IMR-90 (cell line): Measurements from ENCODE around the gene CA5B. TPM values are rescaled to one million over a fixed set of nuclear protein-coding genes. Genes with fewer than 3 reads are reported as not detected.

Experiments
- ATAC-seq: fragments of 200-7000 bp; cut with Tn5 transposase; 2 replicates; pipeline ENCODE4 v1.9.1; 2020; ENCODE audit warnings: low read depth, mild to moderate bottlenecking, moderate library complexity
- BruUV-seq: library from RNA; stranded (reverse); fragments of 400-500 nt; replicated peaks from 2 replicates; lab custom pipeline; 2021; lab: Mats Ljungman, UMichigan
- CTCF ChIA-PET: fragments of 300-600 bp; formaldehyde crosslinking; extraction: SDS; loops from one replicate; lab custom pipeline; 2021; ENCODE audit warnings: antibody characterized with exemption; lab: Yijun Ruan, JAX
- POLR2A ChIA-PET: fragments of 300-600 bp; sonication (Branson Sonifier 250); formaldehyde crosslinking; loops from one replicate; lab custom pipeline; 2022; ENCODE audit warnings: antibody characterized with exemption; ENCODE audit not compliant: unreplicated experiment; lab: Charles Lee
- DNase-seq: peaks from one replicate; pipeline ENCODE4 v3.0.0; 2013
- H2AFZ ChIP-seq: replicated peaks from 2 replicates; pipeline ENCODE3; 2013; ENCODE audit warnings: low read length, mild to moderate bottlenecking; ENCODE audit not compliant: poor library complexity
- H2AK5ac ChIP-seq: 2 replicates; pipeline ENCODE4 v1.6.1; 2013; ENCODE audit warnings: low read depth, low read length, inconsistent platforms
- H2AK9ac ChIP-seq: replicated peaks from 2 replicates; pipeline ENCODE3; 2013; ENCODE audit warnings: mild to moderate bottlenecking, low read depth, low read length, moderate library complexity; ENCODE audit not compliant: poor library complexity
- H2BK120ac ChIP-seq: 2 replicates; pipeline ENCODE4 v1.6.1; 2013; ENCODE audit warnings: low read depth, low read length, inconsistent platforms
- H2BK15ac ChIP-seq: 3 replicates; pipeline ENCODE4 v1.6.1; 2013; ENCODE audit warnings: low read depth, low read length, inconsistent platforms
- H2BK20ac ChIP-seq: 2 replicates; pipeline ENCODE4 v1.6.1; 2013; ENCODE audit warnings: low read depth, mild to moderate bottlenecking, inconsistent platforms, low read length, moderate library complexity
- H2BK5ac ChIP-seq: 2 replicates; pipeline ENCODE4 v1.6.1; 2013; ENCODE audit warnings: mild to moderate bottlenecking, low read depth, low read length, inconsistent platforms; ENCODE audit not compliant: poor library complexity, severe bottlenecking
- H3K14ac ChIP-seq: replicated peaks from 2 replicates; pipeline ENCODE4 v1.6.1; 2013; ENCODE audit warnings: low read depth, low read length, inconsistent platforms
- H3K18ac ChIP-seq: 2 replicates; pipeline ENCODE4 v1.6.1; 2013; ENCODE audit warnings: low read depth, low read length, control low read depth
- H3K23ac ChIP-seq: 2 replicates; pipeline ENCODE4 v1.6.1; 2013; ENCODE audit warnings: low read depth, low read length, inconsistent platforms
- H3K27ac ChIP-seq: 2 replicates; pipeline ENCODE4 v1.5.1; 2013; ENCODE audit warnings: mild to moderate bottlenecking, control low read depth, low read length; ENCODE audit not compliant: insufficient read depth
- H3K27me3 ChIP-seq: 2 replicates; pipeline ENCODE4 v1.6.1; 2013; ENCODE audit warnings: low read length; ENCODE audit not compliant: control insufficient read depth, insufficient read depth
- H3K36me3 ChIP-seq: 2 replicates; pipeline ENCODE4 v1.6.1; 2013; ENCODE audit warnings: low read length, mixed read lengths; ENCODE audit not compliant: control insufficient read depth, insufficient read depth
- H3K4ac ChIP-seq: 2 replicates; pipeline ENCODE4 v1.6.1; 2013; ENCODE audit warnings: low read depth, low read length, inconsistent platforms
- H3K4me1 ChIP-seq: 2 replicates; pipeline ENCODE4 v1.6.1; 2013; ENCODE audit warnings: low read length, mixed read lengths; ENCODE audit not compliant: control insufficient read depth, insufficient read depth
- H3K4me2 ChIP-seq: 2 replicates; pipeline ENCODE4 v1.6.1; 2013; ENCODE audit warnings: low read depth, mild to moderate bottlenecking, control low read depth, low read length, moderate library complexity
- H3K4me3 ChIP-seq: 2 replicates; pipeline ENCODE4 v1.5.1; 2013; ENCODE audit warnings: low read depth, mild to moderate bottlenecking, control low read depth, low read length, moderate library complexity; ENCODE audit not compliant: insufficient read depth
- H3K56ac ChIP-seq: 2 replicates; pipeline ENCODE4 v1.6.1; 2013; ENCODE audit warnings: low read length, inconsistent platforms; ENCODE audit not compliant: insufficient read depth; ENCODE audit errors: extremely low read depth
- H3K79me1 ChIP-seq, 2 experiments: 2 replicates each; pipeline ENCODE4 v1.6.1; 2013; ENCODE audit warnings: low read length in 2 of 2, inconsistent platforms in 1 of 2, low read depth in 1 of 2
- H3K9ac ChIP-seq: 2 replicates; pipeline ENCODE4 v1.6.1; 2013; ENCODE audit warnings: low read depth, low read length, control low read depth
- H3K9me1 ChIP-seq: 2 replicates; pipeline ENCODE4 v1.6.1; 2013; ENCODE audit warnings: low read length, inconsistent platforms; ENCODE audit not compliant: insufficient read depth
- H3K9me3 ChIP-seq: 2 replicates; pipeline ENCODE4 v1.6.1; 2013; ENCODE audit warnings: low read length; ENCODE audit not compliant: control insufficient read depth, insufficient read depth
- H4K20me1 ChIP-seq: 2 replicates; pipeline ENCODE4 v1.6.1; 2013; ENCODE audit warnings: low read length, inconsistent platforms; ENCODE audit not compliant: insufficient read depth
- H4K5ac ChIP-seq: 2 replicates; pipeline ENCODE4 v1.6.1; 2013; ENCODE audit warnings: mild to moderate bottlenecking, low read depth, low read length, control low read depth
- H4K8ac ChIP-seq, 2 experiments: 2 replicates each; pipeline ENCODE4 v1.6.1; 2013; ENCODE audit warnings: low read depth in 2 of 2, low read length in 2 of 2, control low read depth in 1 of 2, inconsistent platforms in 1 of 2
- H4K91ac ChIP-seq: 2 replicates; pipeline ENCODE4 v1.6.1; 2013; ENCODE audit warnings: low read depth, low read length, inconsistent platforms; ENCODE audit not compliant: insufficient read depth
- BHLHE40 ChIP-seq: fragments of 150-350 bp; IDR thresholded peaks from 2 replicates; pipeline ENCODE4 v1.6.1; 2016; ENCODE audit warnings: mild to moderate bottlenecking, low read depth, low read length
- FOS ChIP-seq: fragments of 150-350 bp; IDR thresholded peaks from 2 replicates; pipeline ENCODE4 v1.6.1; 2016; ENCODE audit warnings: low read depth, low read length
- MAFK ChIP-seq: IDR thresholded peaks from 2 replicates; pipeline ENCODE4 v1.6.1; 2012; ENCODE audit warnings: low read depth, low read length, improper control_type of control experiment
- MXI1 ChIP-seq: IDR thresholded peaks from 2 replicates; pipeline ENCODE4 v1.6.1; 2012; ENCODE audit warnings: low read depth, mild to moderate bottlenecking, low read length, moderate library complexity, borderline replicate concordance
- NFE2L2 ChIP-seq: fragments of 150-350 bp; IDR thresholded peaks from 2 replicates; pipeline ENCODE4 v1.6.1; 2016; ENCODE audit warnings: low read depth, mild to moderate bottlenecking, low read length
- RAD21 ChIP-seq: IDR thresholded peaks from 2 replicates; pipeline ENCODE4 v1.6.1; 2012; ENCODE audit warnings: low read length, improper control_type of control experiment
- WGBS, 2 experiments: methylation state at CpG; one replicate each; pipeline versions ENCODE4 v1.1.5 to v1.1.7; 2013; ENCODE audit warnings: missing lambda C conversion rate in 2 of 2; ENCODE audit not compliant: insufficient read length in 1 of 2; ENCODE audit errors: extremely low coverage in 2 of 2; 5-methylcytosine and 5-hydroxymethylcytosine counted together
- dilution Hi-C: fragments of 300-500 bp; cut with HindIII; formaldehyde crosslinking; loops from one replicate; pipeline ENCODE4 v1.14.3; 2018; ENCODE audit warnings: low sequenced_read_pairs; ENCODE audit not compliant: unreplicated experiment
- in situ Hi-C: fragments of 300-500 bp; cut with MboI; formaldehyde crosslinking; loops from 3 replicates; pipeline ENCODE4 v1.14.3; 2019; ENCODE audit warnings: low sequenced_read_pairs, inconsistent platforms, mixed read lengths
- intact Hi-C: fragments of 100-400 bp; cut with micrococcal nuclease; formaldehyde crosslinking; loops from 2 replicates; pipeline ENCODE4 v1.10.0; 2022
- polyA plus RNA-seq, 3 experiments: library from polyadenylated mRNA; depleted of rRNA; stranded (reverse); fragments of >200 nt; gene quantifications; 2 replicates each; pipeline ENCODE4 v1.2.3, GENCODE V29; 2012; ENCODE audit warnings: low replicate concordance in 1 of 3
- total RNA-seq: library from RNA; depleted of rRNA; stranded (reverse); fragments of >200 nt; gene quantifications from 2 replicates; pipeline ENCODE4 v1.2.3, GENCODE V29; 2012
- TF ChIP-seq, protein P1 (sequence below): fragments of 150-350 bp; IDR thresholded peaks from 2 replicates; pipeline ENCODE4 v1.6.1; 2017; ENCODE audit warnings: mild to moderate bottlenecking, antibody characterized with exemption, low read length, low read depth
- TF ChIP-seq, protein P2 (sequence below): fragments of 150-350 bp; IDR thresholded peaks from 2 replicates; pipeline ENCODE4 v1.6.1; 2016; ENCODE audit warnings: low read depth, mild to moderate bottlenecking, low read length, moderate library complexity, borderline replicate concordance
- TF ChIP-seq, protein P3 (sequence below): conservative IDR thresholded peaks from 2 replicates; pipeline ENCODE4 v1.5.1; 2012; ENCODE audit warnings: mild to moderate bottlenecking, low read depth, low read length, improper control_type of control experiment

Gene CA5B
- total and polyA plus RNA-seq, 2 of the 4 experiments (the other 2 are of a cell fraction) = 3.5 to 5.4 TPM

DNA sequence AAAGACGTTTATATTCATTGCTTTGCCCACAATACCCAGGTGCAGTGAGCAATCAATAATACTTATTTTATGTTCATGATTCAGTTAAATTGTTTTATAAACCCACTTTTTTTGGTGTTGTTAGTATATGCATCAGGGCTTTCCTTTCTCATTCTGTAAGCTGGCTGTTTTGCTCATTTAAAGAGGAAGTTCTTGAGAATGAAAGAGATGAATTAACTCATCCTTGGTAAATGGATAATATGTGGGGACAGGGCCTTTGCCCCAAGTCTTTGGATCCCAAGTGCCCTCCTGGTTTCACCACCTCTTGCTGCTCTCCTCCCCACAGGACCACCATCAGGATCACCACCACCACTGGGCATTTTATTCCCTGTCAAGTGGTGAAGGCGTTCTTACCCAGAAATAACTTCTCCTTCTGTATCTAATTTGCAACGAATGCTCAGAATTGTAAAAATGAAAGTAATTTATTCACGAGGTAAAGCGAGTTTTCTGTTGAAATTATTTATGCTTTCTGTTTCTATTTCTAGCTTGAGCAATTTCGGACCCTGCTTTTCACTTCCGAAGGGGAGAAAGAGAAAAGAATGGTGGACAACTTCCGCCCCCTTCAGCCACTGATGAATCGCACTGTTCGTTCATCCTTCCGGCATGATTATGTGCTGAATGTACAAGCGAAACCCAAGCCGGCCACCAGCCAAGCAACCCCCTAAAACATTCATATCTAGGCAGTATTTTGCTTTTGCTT lies 44.1 kb downstream of the CA5B start (continued):
- TF ChIP-seq MXI1 = no peak

DNA sequence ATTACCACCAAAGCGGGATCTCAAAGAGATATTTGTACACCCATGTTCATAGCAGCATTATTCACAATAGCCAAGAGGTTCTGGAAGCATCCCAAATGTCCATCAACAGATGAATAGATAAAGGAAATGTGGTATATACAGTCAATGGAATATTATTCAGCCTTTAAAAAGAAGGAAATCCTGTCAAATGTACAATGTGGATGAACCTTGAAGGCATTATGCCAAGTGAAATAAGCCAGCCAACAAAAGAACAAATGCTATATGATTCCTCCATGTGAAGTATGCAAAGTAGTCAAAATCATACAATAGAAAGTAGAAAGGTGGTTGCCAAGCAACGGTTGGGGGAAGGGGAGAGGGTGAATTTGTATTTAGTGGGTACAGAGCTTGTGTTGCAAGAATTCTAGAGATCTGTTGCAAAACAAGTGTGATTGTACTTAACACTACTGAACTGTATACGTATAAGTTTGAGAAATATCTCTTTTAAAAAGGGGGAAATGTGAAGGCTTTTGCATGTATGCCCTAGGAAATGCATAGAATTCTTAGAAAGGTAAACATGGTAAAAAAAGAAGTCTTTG lies 47.2 kb downstream of the CA5B start:
- POLR2A ChIA-PET = no interaction called here
- Histone ChIP-seq H3K4me1 (no peaks in the 10 kb centered on the region), H3K14ac (no peak overlapping the region), H2AFZ (no peak overlapping the region), H2BK120ac (no peak overlapping the region), H2BK5ac (no peak overlapping the region), H3K4ac (no peak overlapping the region), H4K91ac (no peak overlapping the region), H3K9me1 (0 out of 2 replicates have a peak, but pooled peaks cover 2% of the 10 kb centered on the region), H4K5ac (no peak overlapping the region), H3K4me2 (no peak overlapping the region), H4K20me1 (no peaks in the 10 kb centered on the region), H3K27me3 (no peaks in the 10 kb centered on the region), H3K4me3 (no peak overlapping the region), H3K56ac (no peak overlapping the region), H3K9ac (no peak overlapping the region), H3K36me3 (peaks cover 9% of the 10 kb centered on the region; the same call in 1 of the 2 replicates), H3K18ac (no peak overlapping the region), H4K8ac (no peak overlapping the region), H3K79me1 (no peaks in the 10 kb centered on the region), H2AK9ac (no peak overlapping the region), H2AK5ac (no peak overlapping the region), H2BK15ac (no peak overlapping the region), H3K27ac (no peak overlapping the region), H3K9me3 (no peaks in the 10 kb centered on the region), H2BK20ac (no peak overlapping the region), H3K23ac (no peak overlapping the region)
- 40% methylated on average over 1 of the region's 3 CpGs; no CpG with 5 or more reads in 1 of the 2 experiments for WGBS, 2 experiments
- in situ Hi-C loops (no loop called here), dilution Hi-C loops (no loop called here), intact Hi-C loops (no loop called here)
- BruUV-seq = no TSS peak
- ATAC-seq (no peak), DNase-seq (no peak)
- TF ChIP-seq NFE2L2 = no peak
- TF ChIP-seq, protein P1, sequence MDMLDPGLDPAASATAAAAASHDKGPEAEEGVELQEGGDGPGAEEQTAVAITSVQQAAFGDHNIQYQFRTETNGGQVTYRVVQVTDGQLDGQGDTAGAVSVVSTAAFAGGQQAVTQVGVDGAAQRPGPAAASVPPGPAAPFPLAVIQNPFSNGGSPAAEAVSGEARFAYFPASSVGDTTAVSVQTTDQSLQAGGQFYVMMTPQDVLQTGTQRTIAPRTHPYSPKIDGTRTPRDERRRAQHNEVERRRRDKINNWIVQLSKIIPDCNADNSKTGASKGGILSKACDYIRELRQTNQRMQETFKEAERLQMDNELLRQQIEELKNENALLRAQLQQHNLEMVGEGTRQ = no peak
- TF ChIP-seq MAFK = no peak
- TF ChIP-seq RAD21 = no peak
- TF ChIP-seq FOS = no peak
- TF ChIP-seq, protein P2, sequence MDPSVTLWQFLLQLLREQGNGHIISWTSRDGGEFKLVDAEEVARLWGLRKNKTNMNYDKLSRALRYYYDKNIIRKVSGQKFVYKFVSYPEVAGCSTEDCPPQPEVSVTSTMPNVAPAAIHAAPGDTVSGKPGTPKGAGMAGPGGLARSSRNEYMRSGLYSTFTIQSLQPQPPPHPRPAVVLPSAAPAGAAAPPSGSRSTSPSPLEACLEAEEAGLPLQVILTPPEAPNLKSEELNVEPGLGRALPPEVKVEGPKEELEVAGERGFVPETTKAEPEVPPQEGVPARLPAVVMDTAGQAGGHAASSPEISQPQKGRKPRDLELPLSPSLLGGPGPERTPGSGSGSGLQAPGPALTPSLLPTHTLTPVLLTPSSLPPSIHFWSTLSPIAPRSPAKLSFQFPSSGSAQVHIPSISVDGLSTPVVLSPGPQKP = no peak
- TF ChIP-seq BHLHE40 = no peak
- TF ChIP-seq, protein P3, sequence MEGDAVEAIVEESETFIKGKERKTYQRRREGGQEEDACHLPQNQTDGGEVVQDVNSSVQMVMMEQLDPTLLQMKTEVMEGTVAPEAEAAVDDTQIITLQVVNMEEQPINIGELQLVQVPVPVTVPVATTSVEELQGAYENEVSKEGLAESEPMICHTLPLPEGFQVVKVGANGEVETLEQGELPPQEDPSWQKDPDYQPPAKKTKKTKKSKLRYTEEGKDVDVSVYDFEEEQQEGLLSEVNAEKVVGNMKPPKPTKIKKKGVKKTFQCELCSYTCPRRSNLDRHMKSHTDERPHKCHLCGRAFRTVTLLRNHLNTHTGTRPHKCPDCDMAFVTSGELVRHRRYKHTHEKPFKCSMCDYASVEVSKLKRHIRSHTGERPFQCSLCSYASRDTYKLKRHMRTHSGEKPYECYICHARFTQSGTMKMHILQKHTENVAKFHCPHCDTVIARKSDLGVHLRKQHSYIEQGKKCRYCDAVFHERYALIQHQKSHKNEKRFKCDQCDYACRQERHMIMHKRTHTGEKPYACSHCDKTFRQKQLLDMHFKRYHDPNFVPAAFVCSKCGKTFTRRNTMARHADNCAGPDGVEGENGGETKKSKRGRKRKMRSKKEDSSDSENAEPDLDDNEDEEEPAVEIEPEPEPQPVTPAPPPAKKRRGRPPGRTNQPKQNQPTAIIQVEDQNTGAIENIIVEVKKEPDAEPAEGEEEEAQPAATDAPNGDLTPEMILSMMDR = no peak
- CTCF ChIA-PET = no interaction called here
